Right atrium auricular region (tissue), 2 donors: ENCODE results near the gene HOXB4. TPM values are rescaled to one million over a fixed set of nuclear protein-coding genes. Genes with fewer than 3 reads are reported as not detected.

Experiments
- DNase-seq: peaks from one replicate; pipeline ENCODE4 v3.0.0-alpha.2; 2019; ENCODE audit warnings: low spot score
- H3K27ac ChIP-seq, 2 donors: fragments of 200-600 bp; sonication (generic); 1 replicate in 1 of 2; 2 replicates in 1 of 2; pipeline ENCODE4 v1.5.1; 2016 to 2019
- H3K27me3 ChIP-seq, 2 donors: fragments of 200-600 bp; sonication (generic); one replicate each; pipeline versions ENCODE4 v1.5.1 to v1.6.0; 2017 to 2019
- H3K36me3 ChIP-seq: fragments of 200-600 bp; sonication (generic); one replicate; pipeline ENCODE4 v1.5.1; 2016
- H3K4me1 ChIP-seq, 2 donors: fragments of 200-600 bp; sonication (generic); one replicate each; pipeline versions ENCODE4 v1.5.1 to v1.6.0; 2017 to 2019
- H3K4me3 ChIP-seq, 2 donors: fragments of 200-600 bp; sonication (generic); 1 replicate in 1 of 2; 2 replicates in 1 of 2; pipeline ENCODE4 v1.5.1; 2017 to 2019; ENCODE audit warnings: mild to moderate bottlenecking in 1 of 2, moderate library complexity in 1 of 2
- H3K9me3 ChIP-seq, 2 donors: fragments of 200-600 bp; sonication (generic); one replicate each; pipeline ENCODE4 v1.5.1; 2019
- CTCF ChIP-seq, 2 donors: fragments of 200-600 bp; sonication (generic); IDR thresholded peaks; one replicate each; pipeline ENCODE4 v1.5.1; 2019; ENCODE audit warnings: antibody characterized with exemption in 2 of 2
- total RNA-seq, 2 donors: library from RNA; depleted of rRNA; stranded (reverse); fragments of >200 nt; gene quantifications; one replicate each; pipeline ENCODE4 v1.1.0, GENCODE V29; 2016

Gene HOXB4
- total RNA-seq, 2 donors from 2014 or later: 0.52 to 1.0 TPM

- H3K27ac ChIP-seq: no peak overlapping the region
Observed at GRCh38 chr17:48605409-48605919, 27.3 kb upstream of the HOXB4 start.

DNA sequence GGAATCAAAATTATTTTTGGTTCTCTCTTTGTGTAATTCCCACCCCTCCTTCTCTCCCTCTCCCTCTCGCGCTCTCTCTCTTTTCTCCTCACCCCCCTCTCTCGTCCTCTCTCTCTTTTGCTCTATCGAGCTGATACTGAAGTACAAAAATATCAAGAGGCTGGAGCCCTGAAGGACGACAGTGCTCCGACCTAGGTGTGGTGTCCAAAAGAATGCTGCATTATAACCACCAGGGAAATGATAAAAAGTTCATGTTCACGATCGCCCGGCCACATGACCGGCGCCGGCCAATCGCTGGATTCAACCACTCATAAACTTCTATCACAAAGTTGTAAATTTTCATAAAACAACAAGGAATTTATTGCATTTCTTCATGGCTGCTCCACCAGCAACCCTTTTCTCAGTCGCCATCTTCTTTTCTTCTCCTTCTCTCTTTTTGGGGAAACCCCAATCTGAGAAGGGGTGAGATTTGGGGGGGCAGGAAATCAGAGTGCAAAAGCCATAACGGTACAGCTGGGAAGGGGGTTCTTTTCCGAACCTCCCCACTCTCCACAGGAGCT is 26.7 kb upstream of the HOXB4 start, which contains the start of gene HOXB6:
Gene HOXB6, minus strand, starts transcription at position 217 of the 560 bp plus-strand sequence. CDS start 6,836 bp downstream, outside the sequence.
- no peak for TF ChIP-seq CTCF (IDR thresholded peaks at IDR 0.05)
- H3K4me3 ChIP-seq: no peak within 1 kb of the TSS
- no peak within 1 kb of the TSS for H3K27ac ChIP-seq
- H3K9me3 ChIP-seq: peaks cover 0 to 4% of the 10 kb centered on the region in 2 donors
- DNase-seq: no peak
- H3K36me3 ChIP-seq: no peaks in the 10 kb centered on the region
- peaks cover 0 to 8% of the 10 kb centered on the region in 2 donors for H3K4me1 ChIP-seq
- H3K27me3 ChIP-seq: peaks cover 67 to 86% of the 10 kb centered on the region in 2 donors

More at GRCh38 chr17:48605409-48605919, 27.3 kb upstream of the HOXB4 start:
- H3K27me3 ChIP-seq: peaks cover 67 to 86% of the 10 kb centered on the region in 2 donors
- H3K4me3 ChIP-seq: no peak overlapping the region
- no peak for DNase-seq
- H3K4me1 ChIP-seq: peaks cover 0 to 14% of the 10 kb centered on the region in 2 donors
- TF ChIP-seq CTCF (IDR thresholded peaks at IDR 0.05): no peak
- H3K36me3 ChIP-seq: no peaks in the 10 kb centered on the region
- peaks cover 0 to 4% of the 10 kb centered on the region in 2 donors for H3K9me3 ChIP-seq

GRCh38 chr17:48603959-48604769 is 26.0 kb upstream of the HOXB4 start:
- TF ChIP-seq CTCF (IDR thresholded peaks at IDR 0.05): no peak
- Histone ChIP-seq H3K27ac (no peak overlapping the region), H3K36me3 (no peaks in the 10 kb centered on the region), H3K9me3 (peaks cover 0 to 4% of the 10 kb centered on the region in 2 donors), H3K4me1 (peaks cover 0 to 7% of the 10 kb centered on the region in 2 donors), H3K27me3 (peaks cover 69 to 86% of the 10 kb centered on the region in 2 donors), H3K4me3 (no peak overlapping the region)
- no peak for DNase-seq

GRCh38 chr17:48601539-48602425 is 23.6 kb upstream of the HOXB4 start:
- H3K9me3 ChIP-seq: peaks cover 0 to 4% of the 10 kb centered on the region in 2 donors
- no peaks in the 10 kb centered on the region for H3K36me3 ChIP-seq
- TF ChIP-seq CTCF (IDR thresholded peaks at IDR 0.05): no peak
- H3K27me3 ChIP-seq: peaks cover 74 to 87% of the 10 kb centered on the region in 2 donors
- H3K4me1 ChIP-seq: peaks cover 0 to 19% of the 10 kb centered on the region in 2 donors
- no peak overlapping the region for H3K4me3 ChIP-seq
- DNase-seq: no peak
- H3K27ac ChIP-seq: no peak overlapping the region

GRCh38 chr17:48601207-48601538 is 23.0 kb upstream of the HOXB4 start:
- DNase-seq: no peak
- Histone ChIP-seq H3K4me1 (peaks cover 0 to 24% of the 10 kb centered on the region in 2 donors), H3K4me3 (no peak overlapping the region), H3K27ac (no peak overlapping the region), H3K9me3 (peaks cover 0 to 4% of the 10 kb centered on the region in 2 donors), H3K27me3 (peaks cover 68 to 89% of the 10 kb centered on the region in 2 donors), H3K36me3 (no peaks in the 10 kb centered on the region)
- no peak for TF ChIP-seq CTCF (IDR thresholded peaks at IDR 0.05)
